ENCODE results near the gene NAXE. TPM values are rescaled to one million over a fixed set of nuclear protein-coding genes. Genes with fewer than 3 reads are reported as not detected.
"Not testable (repeated sequence)": the region's sequence is repeated elsewhere in the genome, so short reads cannot be mapped to it uniquely, and the experiment has no call there.

The NAXE gene
- total RNA-seq, 1 donor from 2014 or later = 75.6 TPM

DNA sequence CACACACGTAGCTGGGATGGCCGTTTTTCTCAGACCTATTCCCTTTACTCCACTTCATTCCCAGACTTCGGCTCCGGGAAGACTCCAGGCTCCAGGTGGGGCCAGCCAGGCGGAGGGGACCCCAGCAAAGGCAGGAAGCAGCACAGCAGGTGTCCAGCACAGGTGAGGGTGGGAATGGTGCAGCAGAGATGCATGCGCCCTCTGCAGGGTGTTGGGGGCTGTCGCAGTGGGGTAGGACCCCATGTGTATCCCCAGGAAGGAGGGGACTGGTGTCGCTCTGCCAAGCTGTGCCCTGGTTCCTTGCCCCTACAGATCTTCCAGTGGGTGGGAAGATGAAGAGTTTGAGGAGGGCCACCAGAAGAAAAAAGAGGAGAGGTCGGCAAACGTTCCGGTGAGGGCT lies 6.8 kb upstream of the NAXE start:
- Mint-ChIP-seq H3K36me3 (ENCODE audit: low read depth) (peaks cover 8% of the 10 kb centered on the region), H3K27me3 (no peaks in the 10 kb centered on the region), H3K27ac (no peak overlapping the region), H3K4me1 (peaks cover 33% of the 10 kb centered on the region), H3K4me3 (no peak overlapping the region), H3K9me3 (no peaks in the 10 kb centered on the region)
- ATAC-seq (ENCODE audit: low read depth) (no peak), DNase-seq (no peak)
- TF ChIP-seq, protein P1, sequence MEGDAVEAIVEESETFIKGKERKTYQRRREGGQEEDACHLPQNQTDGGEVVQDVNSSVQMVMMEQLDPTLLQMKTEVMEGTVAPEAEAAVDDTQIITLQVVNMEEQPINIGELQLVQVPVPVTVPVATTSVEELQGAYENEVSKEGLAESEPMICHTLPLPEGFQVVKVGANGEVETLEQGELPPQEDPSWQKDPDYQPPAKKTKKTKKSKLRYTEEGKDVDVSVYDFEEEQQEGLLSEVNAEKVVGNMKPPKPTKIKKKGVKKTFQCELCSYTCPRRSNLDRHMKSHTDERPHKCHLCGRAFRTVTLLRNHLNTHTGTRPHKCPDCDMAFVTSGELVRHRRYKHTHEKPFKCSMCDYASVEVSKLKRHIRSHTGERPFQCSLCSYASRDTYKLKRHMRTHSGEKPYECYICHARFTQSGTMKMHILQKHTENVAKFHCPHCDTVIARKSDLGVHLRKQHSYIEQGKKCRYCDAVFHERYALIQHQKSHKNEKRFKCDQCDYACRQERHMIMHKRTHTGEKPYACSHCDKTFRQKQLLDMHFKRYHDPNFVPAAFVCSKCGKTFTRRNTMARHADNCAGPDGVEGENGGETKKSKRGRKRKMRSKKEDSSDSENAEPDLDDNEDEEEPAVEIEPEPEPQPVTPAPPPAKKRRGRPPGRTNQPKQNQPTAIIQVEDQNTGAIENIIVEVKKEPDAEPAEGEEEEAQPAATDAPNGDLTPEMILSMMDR (IDR thresholded peaks at IDR 0.05) = no peak
- ChIA-PET CTCF (interaction anchor here (2.8 kb wide), 1 partner anchor 24 kb away, joined by 15 read pairs; no protein-coding TSS in a partner anchor), POLR2A (interaction anchor here (0.8 kb wide), 1 partner anchor 104 kb away, joined by 3 read pairs; no protein-coding TSS in a partner anchor)
- intact Hi-C loops (cut with micrococcal nuclease) = loop anchor here (1.0 to 5.0 kb wide), 7 partner anchors 23 to 128 kb away; no protein-coding TSS in a partner anchor

DNA sequence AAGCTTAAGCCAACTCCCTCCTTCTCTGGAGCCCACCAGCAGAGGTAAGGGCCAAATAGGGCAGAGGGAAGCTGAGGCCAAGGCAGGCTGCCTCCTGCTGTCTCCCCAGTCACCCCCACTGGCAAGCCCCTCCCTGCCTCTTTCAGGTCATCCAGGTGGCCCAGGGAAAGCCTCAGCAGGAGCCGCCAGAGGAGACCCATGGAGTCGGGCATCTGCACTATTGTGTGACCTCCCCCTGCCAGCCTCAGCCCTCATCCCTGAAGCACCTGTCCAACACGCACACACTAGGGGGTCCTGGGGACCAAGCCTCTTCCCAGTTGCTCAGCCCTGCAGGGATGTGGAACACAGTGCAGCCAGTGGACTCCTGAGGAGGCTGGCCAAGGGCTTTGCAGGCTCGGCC lies 5.3 kb upstream of the NAXE start:
- CTCF ChIA-PET = interaction anchor here (0.7 to 2.8 kb wide), 4 partner anchors 22 to 201 kb away, joined by 4 to 15 read pairs (median 7); no protein-coding TSS in a partner anchor

GRCh38 chr1:156586892-156587477 lies 4.6 kb upstream of the NAXE start:
- peaks cover 8% of the 10 kb centered on the region for H3K36me3 Mint-ChIP-seq (ENCODE audit: low read depth)
- no peak overlapping the region for H3K27ac Mint-ChIP-seq
- ChIA-PET CTCF (interaction anchor here (0.6 to 2.8 kb wide), 5 partner anchors 17 to 106 kb away, joined by 3 to 15 read pairs (median 3); no protein-coding TSS in a partner anchor), POLR2A (interaction anchor here (0.6 to 0.9 kb wide), 4 partner anchors 14 to 729 kb away, joined by 3 to 4 read pairs (median 4); no protein-coding TSS in a partner anchor)
- intact Hi-C loops (cut with micrococcal nuclease) = no loop called here
- no peak overlapping the region for H3K4me3 Mint-ChIP-seq
- no peaks in the 10 kb centered on the region for H3K9me3 Mint-ChIP-seq
- ATAC-seq (ENCODE audit: low read depth) (no peak), DNase-seq (no peak)
- TF ChIP-seq, protein P1 (IDR thresholded peaks at IDR 0.05) = no peak
- H3K4me1 Mint-ChIP-seq = peaks cover 31% of the 10 kb centered on the region
- H3K27me3 Mint-ChIP-seq = no peaks in the 10 kb centered on the region

More for the DNA sequence above, 5.3 kb upstream of the NAXE start:
- no peak overlapping the region for H3K27ac Mint-ChIP-seq
- DNase-seq (no peak), ATAC-seq (ENCODE audit: low read depth) (no peak)
- TF ChIP-seq, protein P1 (IDR thresholded peaks at IDR 0.05) = no peak
- intact Hi-C loops (cut with micrococcal nuclease) = no loop called here
- H3K36me3 Mint-ChIP-seq (ENCODE audit: low read depth) = peaks cover 8% of the 10 kb centered on the region
- no peaks in the 10 kb centered on the region for H3K27me3 Mint-ChIP-seq
- no peak overlapping the region for H3K4me3 Mint-ChIP-seq
- POLR2A ChIA-PET = interaction anchor here (0.9 to 1.0 kb wide), 2 partner anchors 14 to 86 kb away, joined by 4 read pairs; partner anchors contain the start of gene MEF2D
- peaks cover 35% of the 10 kb centered on the region for H3K4me1 Mint-ChIP-seq
- H3K9me3 Mint-ChIP-seq = no peaks in the 10 kb centered on the region

GRCh38 chr1:156587927-156588326 lies 3.6 kb upstream of the NAXE start:
- DNase-seq; H3K27me3 Mint-ChIP-seq; H3K36me3 Mint-ChIP-seq (ENCODE audit: low read depth); POLR2A ChIA-PET; H3K9me3 Mint-ChIP-seq; H3K4me3 Mint-ChIP-seq; ATAC-seq (ENCODE audit: low read depth); H3K27ac Mint-ChIP-seq; intact Hi-C loops (cut with micrococcal nuclease): not testable (repeated sequence)
- CTCF ChIA-PET = interaction anchor here (1.1 to 2.1 kb wide), 3 partner anchors 23 to 107 kb away, joined by 3 to 9 read pairs (median 3); no protein-coding TSS in a partner anchor
- peaks cover 31% of the 10 kb centered on the region for H3K4me1 Mint-ChIP-seq

- peaks cover 23% of the 10 kb centered on the region for H3K4me1 Mint-ChIP-seq
- DNase-seq (no peak), ATAC-seq (ENCODE audit: low read depth) (no peak)
- no peaks in the 10 kb centered on the region for H3K27me3 Mint-ChIP-seq
- no peak overlapping the region for H3K4me3 Mint-ChIP-seq
- no peak overlapping the region for H3K27ac Mint-ChIP-seq
- H3K9me3 Mint-ChIP-seq = no peaks in the 10 kb centered on the region
- ChIA-PET POLR2A (interaction anchor here (1.2 kb wide), 1 partner anchor 38 kb away, joined by 3 read pairs; no protein-coding TSS in a partner anchor), CTCF (interaction anchor here (1.4 to 2.1 kb wide), 3 partner anchors 19 to 108 kb away, joined by 3 to 9 read pairs (median 4); no protein-coding TSS in a partner anchor)
- peaks cover 17% of the 10 kb centered on the region for H3K36me3 Mint-ChIP-seq (ENCODE audit: low read depth)
- intact Hi-C loops (cut with micrococcal nuclease) = no loop called here
- TF ChIP-seq, protein P1 (IDR thresholded peaks at IDR 0.05) = no peak
These were observed 2.0 kb upstream of the NAXE start for GRCh38 chr1:156589546-156589945.

All from activated B cell treated with CpG ODN at 0.5 μM for 24 hours (primary cell).